H1 (cell line): ENCODE data around the gene CYSRT1. TPM values are rescaled to one million over a fixed set of nuclear protein-coding genes. Genes with fewer than 3 reads are reported as not detected.

Experiments used
- CTCF ChIA-PET: fragments of 300-600 bp; sonication (Branson Sonifier 250); formaldehyde crosslinking; loops from one replicate; lab custom pipeline; 2021; ENCODE audit not compliant: partially characterized antibody; lab: Charles Lee
- POLR2A ChIA-PET: fragments of 300-600 bp; sonication (Branson Sonifier 250); formaldehyde crosslinking; loops from one replicate; lab custom pipeline; 2021; ENCODE audit warnings: inconsistent platforms; ENCODE audit not compliant: partially characterized antibody; lab: Charles Lee
- DNase-seq, 2 experiments: peaks; one replicate each; pipeline versions ENCODE4 v3.0.0 to v3.0.0-alpha.2; 2010 to 2022; ENCODE audit warnings: low spot score in 2 of 2, low read depth in 1 of 2, mixed read lengths in 1 of 2
- FAIRE-seq: peaks from 2 replicates; lab custom pipeline; 2011; peaks lifted over from hg19 to GRCh38; lab: Jason Lieb, UNC
- H2AFZ ChIP-seq: 2 replicates; pipeline ENCODE4 v1.8.1; 2012; ENCODE audit warnings: low read length, inconsistent platforms
- H2AK5ac ChIP-seq: 2 replicates; pipeline ENCODE4 v1.6.1; 2013; ENCODE audit warnings: low read depth, low read length
- H2BK120ac ChIP-seq: replicated peaks from 2 replicates; pipeline ENCODE3; 2013; ENCODE audit warnings: low read depth, low read length, inconsistent platforms
- H2BK12ac ChIP-seq: 2 replicates; pipeline ENCODE4 v1.6.1; 2013; ENCODE audit warnings: low read depth, low read length
- H2BK15ac ChIP-seq: 2 replicates; pipeline ENCODE4 v1.6.1; 2013; ENCODE audit warnings: low read length
- H2BK20ac ChIP-seq: 2 replicates; pipeline ENCODE4 v1.6.1; 2013; ENCODE audit warnings: low read length
- H2BK5ac ChIP-seq: 2 replicates; pipeline ENCODE4 v1.6.1; 2013; ENCODE audit warnings: low read depth, low read length
- H3K14ac ChIP-seq: 2 replicates; pipeline ENCODE4 v1.6.1; 2013; ENCODE audit warnings: inconsistent platforms; ENCODE audit not compliant: insufficient read length
- H3K18ac ChIP-seq: 2 replicates; pipeline ENCODE4 v1.6.1; 2013; ENCODE audit warnings: low read length; ENCODE audit errors: extremely low read depth
- H3K23ac ChIP-seq: 2 replicates; pipeline ENCODE4 v1.6.1; 2013; ENCODE audit warnings: inconsistent platforms; ENCODE audit not compliant: insufficient read length
- H3K23me2 ChIP-seq: 2 replicates; pipeline ENCODE4 v1.6.1; 2013; ENCODE audit warnings: low read depth, low read length
- H3K27ac ChIP-seq: 2 replicates; pipeline ENCODE4 v1.6.1; 2011; ENCODE audit warnings: low read depth, low read length, inconsistent platforms
- H3K27me3 ChIP-seq, 4 experiments: replicated peaks in 1 of 4; 1 replicate in 1 of 4; 2 replicates in 3 of 4; pipeline versions ENCODE4 v1.6.1 to v1.8.1; 2011 to 2013; ENCODE audit warnings: low read length in 3 of 4, mild to moderate bottlenecking in 3 of 4, inconsistent platforms in 2 of 4, mixed read lengths in 2 of 4, moderate library complexity in 1 of 4; ENCODE audit not compliant: control insufficient read depth in 3 of 4, insufficient read depth in 3 of 4; ENCODE audit errors: extremely low read depth in 1 of 4
- H3K36me3 ChIP-seq, 4 experiments: 2 replicates each; pipeline versions ENCODE4 v1.6.1 to v1.8.1; 2011 to 2013; ENCODE audit warnings: mild to moderate bottlenecking in 4 of 4, low read length in 3 of 4, moderate library complexity in 2 of 4, control low read depth in 1 of 4, inconsistent platforms in 1 of 4; ENCODE audit not compliant: insufficient read depth in 4 of 4, control insufficient read depth in 2 of 4
- H3K4ac ChIP-seq: replicated peaks from 2 replicates; pipeline ENCODE3; 2013; ENCODE audit warnings: low read length, low read depth, mixed read lengths, inconsistent platforms; ENCODE audit not compliant: insufficient read length
- H3K4me1 ChIP-seq, 4 experiments: replicated peaks in 1 of 4; 1 replicate in 1 of 4; 2 replicates in 3 of 4; pipeline versions ENCODE4 v1.6.1 to v1.8.1; 2011 to 2013; ENCODE audit warnings: low read length in 3 of 4, inconsistent platforms in 2 of 4, mixed read lengths in 1 of 4; ENCODE audit not compliant: insufficient read depth in 4 of 4, control insufficient read depth in 3 of 4
- H3K4me2 ChIP-seq, 2 experiments: 2 replicates each; pipeline versions ENCODE4 v1.6.1 to v1.8.1; 2011 to 2013; ENCODE audit warnings: low read depth in 2 of 2, low read length in 2 of 2, control low read depth in 1 of 2, inconsistent platforms in 1 of 2, mild to moderate bottlenecking in 1 of 2; ENCODE audit not compliant: insufficient read depth in 1 of 2
- H3K4me3 ChIP-seq, 4 experiments: fragments of 200-600, 300-600 bp in 1 of 4; sonication (generic), shearing (Covaris generic), sonication (Bioruptor Twin) in 1 of 4; 2 replicates each; pipeline versions ENCODE4 v1.5.1 to v1.8.1; 2011 to 2016; ENCODE audit warnings: low read length in 4 of 4, low read depth in 3 of 4, control low read depth in 2 of 4, inconsistent platforms in 2 of 4, mild to moderate bottlenecking in 2 of 4, mixed read lengths in 1 of 4, moderate library complexity in 1 of 4; ENCODE audit not compliant: insufficient read depth in 2 of 4; ENCODE audit errors: extremely low read depth in 1 of 4
- H3K56ac ChIP-seq: replicated peaks from 2 replicates; pipeline ENCODE3; 2013; ENCODE audit warnings: low read depth, mild to moderate bottlenecking, mixed read lengths, low read length, inconsistent platforms; ENCODE audit not compliant: insufficient read length
- H3K79me1 ChIP-seq: 2 replicates; pipeline ENCODE4 v1.6.1; 2013; ENCODE audit warnings: low read depth, low read length, control low read depth
- H3K79me2 ChIP-seq, 2 experiments: 2 replicates each; pipeline versions ENCODE4 v1.6.1 to v1.8.1; 2012 to 2013; ENCODE audit warnings: low read length in 2 of 2, mild to moderate bottlenecking in 2 of 2, inconsistent platforms in 1 of 2; ENCODE audit not compliant: insufficient read depth in 2 of 2, control insufficient read depth in 1 of 2
- H3K9ac ChIP-seq, 4 experiments: replicated peaks in 1 of 4; 1 replicate in 1 of 4; 2 replicates in 3 of 4; pipeline versions ENCODE4 v1.6.1 to v1.8.1; 2011 to 2013; ENCODE audit warnings: low read depth in 3 of 4, low read length in 3 of 4, control low read depth in 2 of 4, mild to moderate bottlenecking in 2 of 4, moderate library complexity in 2 of 4, inconsistent platforms in 1 of 4; ENCODE audit errors: extremely low read depth in 1 of 4
- H3K9me3 ChIP-seq, 2 experiments: 2 replicates each; pipeline versions ENCODE4 v1.6.1 to v1.8.1; 2012 to 2013; ENCODE audit warnings: mild to moderate bottlenecking in 2 of 2, moderate library complexity in 2 of 2, control low read depth in 1 of 2, inconsistent platforms in 1 of 2, low read depth in 1 of 2, low read length in 1 of 2, mixed read lengths in 1 of 2; ENCODE audit not compliant: insufficient read depth in 2 of 2
- H4K20me1 ChIP-seq, 2 experiments: replicated peaks in 1 of 2; 2 replicates each; pipeline versions ENCODE3 to v1.8.1; 2011 to 2013; ENCODE audit warnings: inconsistent platforms in 2 of 2, low read length in 2 of 2, mild to moderate bottlenecking in 1 of 2; ENCODE audit not compliant: insufficient read depth in 2 of 2, control insufficient read depth in 1 of 2
- H4K5ac ChIP-seq: 2 replicates; pipeline ENCODE4 v1.6.1; 2013; ENCODE audit warnings: low read length, low read depth, mixed read lengths, inconsistent platforms; ENCODE audit not compliant: insufficient read length
- H4K8ac ChIP-seq: 2 replicates; pipeline ENCODE4 v1.8.0; 2013; ENCODE audit warnings: mild to moderate bottlenecking, moderate library complexity, low read length, inconsistent platforms; ENCODE audit not compliant: insufficient read depth; ENCODE audit errors: extremely low read depth
- H4K91ac ChIP-seq: replicated peaks from 2 replicates; pipeline ENCODE3; 2013; ENCODE audit warnings: low read length, mixed read lengths, inconsistent platforms; ENCODE audit not compliant: insufficient read length
- BACH1 ChIP-seq: IDR thresholded peaks from 2 replicates; pipeline ENCODE4 v1.6.1; 2012; ENCODE audit warnings: low read length, improper control_type of control experiment
- GABPA ChIP-seq: IDR thresholded peaks from 2 replicates; pipeline ENCODE4 v1.6.1; 2011; ENCODE audit warnings: mild to moderate bottlenecking, low read length, moderate library complexity, borderline replicate concordance; ENCODE audit not compliant: insufficient read depth
- KDM4A ChIP-seq: IDR thresholded peaks from one replicate; pipeline ENCODE4 v1.7.1; 2012; ENCODE audit warnings: low read depth, mild to moderate bottlenecking, moderate library complexity, low read length, inconsistent platforms; ENCODE audit not compliant: severe bottlenecking
- RBBP5 ChIP-seq: IDR thresholded peaks from 2 replicates; pipeline ENCODE4 v1.7.1; 2012; ENCODE audit warnings: low read depth, mild to moderate bottlenecking, inconsistent platforms, low read length, moderate library complexity, borderline replicate concordance
- RNF2 ChIP-seq: fragments of 200-900, 300-1000 bp; sonication (generic); IDR thresholded peaks from 2 replicates; pipeline ENCODE4 v1.7.1; 2016; ENCODE audit warnings: borderline replicate concordance, low read depth, mild to moderate bottlenecking, antibody characterized with exemption, low read length; ENCODE audit not compliant: poor library complexity, severe bottlenecking; ENCODE audit errors: missing control alignments
- SP2 ChIP-seq: IDR thresholded peaks from 2 replicates; pipeline ENCODE4 v1.6.1; 2012; ENCODE audit warnings: mild to moderate bottlenecking, low read length, inconsistent platforms
- WGBS, 2 experiments: shearing (Covaris generic) in 1 of 2; methylation state at CpG; one replicate each; pipeline versions ENCODE4 v1.1.6 to v1.1.7; 2013 to 2015; ENCODE audit warnings: low lambda C conversion rate in 2 of 2, mixed read lengths in 2 of 2, inconsistent platforms in 1 of 2, low coverage in 1 of 2, missing lambda C conversion rate in 1 of 2; ENCODE audit not compliant: insufficient replicate concordance in 2 of 2, insufficient coverage in 1 of 2, insufficient read length in 1 of 2; ENCODE audit errors: extremely low coverage in 1 of 2, missing lambda C conversion rate in 1 of 2; 5-methylcytosine and 5-hydroxymethylcytosine counted together
- polyA plus RNA-seq, 7 experiments: library from polyadenylated mRNA; depleted of rRNA in 3 of 7; stranded (reverse) in 5 of 7; unstranded in 2 of 7; fragments of >200 nt in 5 of 7; fragments of 200-250 nt in 2 of 7; gene quantifications; 1 replicate in 5 of 7; 2 replicates in 1 of 7; 4 replicates in 1 of 7; pipeline versions ENCODE4 v1.2.1 to v1.2.3, GENCODE V29; 2011 to 2013; ENCODE audit warnings: missing spikeins in 2 of 7, mixed read lengths in 2 of 7
- total RNA-seq: library from RNA; stranded (reverse); fragmentation: NEBNext Ultra II Directional; extraction: Animal tissue kit (Norgen Biotek cat#: 25700); gene quantifications from 2 replicates; pipeline ENCODE4 v1.2.1, GENCODE V29; 2021

Gene CYSRT1
- total and polyA plus RNA-seq, 2 of the 8 experiments (the other 6 are each of a cell fraction or from before 2014, with no cell fraction given), result 1.0 to 6.5 TPM

DNA sequence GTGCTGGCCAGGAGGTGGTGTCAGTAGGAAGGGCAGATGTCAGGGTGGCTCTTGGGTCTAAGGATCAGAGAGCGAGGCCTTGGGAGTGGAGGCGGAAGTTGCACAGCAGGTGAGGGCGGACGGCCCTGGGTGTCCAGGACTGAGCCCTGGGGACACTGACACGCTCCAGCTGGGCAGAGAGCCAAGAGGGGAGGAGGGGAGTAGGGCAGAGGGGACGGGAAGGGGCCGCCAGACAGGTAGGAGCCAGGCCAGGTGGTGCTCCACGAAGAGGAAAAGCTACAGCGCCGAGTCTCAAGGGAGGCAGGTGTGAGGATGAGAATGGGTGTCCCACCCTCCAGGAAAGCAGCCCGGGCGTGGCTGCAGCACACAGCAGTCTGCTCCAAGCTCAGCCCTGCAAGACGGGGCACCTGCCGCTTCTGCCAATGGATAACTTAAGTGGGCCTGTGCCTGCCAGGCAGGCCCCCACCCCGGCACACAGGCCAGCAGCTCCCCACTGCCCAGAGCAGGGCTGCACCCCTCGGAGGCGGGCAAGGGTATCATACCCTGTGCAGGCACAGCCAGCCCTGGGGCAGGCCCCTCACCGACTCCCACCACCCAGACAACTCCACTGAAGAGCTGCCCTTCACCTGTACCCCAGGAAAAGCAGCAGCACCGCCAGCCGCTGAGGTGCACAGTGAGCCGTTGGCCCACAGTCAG, 29.3 kb upstream of the CYSRT1 start:
- H4K5ac ChIP-seq, result no peak overlapping the region
- no peak overlapping the region for H2BK120ac ChIP-seq
- no peak overlapping the region for H2AFZ ChIP-seq
- H2AK5ac ChIP-seq, result no peak overlapping the region
- H3K56ac ChIP-seq, result no peak overlapping the region
- H2BK15ac ChIP-seq, result no peak overlapping the region
- H3K79me1 ChIP-seq, result peaks cover 22% of the 10 kb centered on the region
- POLR2A ChIA-PET, result interaction anchor here (0.8 to 11.0 kb wide), 12 partner anchors 11 to 68 kb away, joined by 3 to 107 read pairs (median 6); partner anchors contain the start of genes LRRC26, NDOR1, TMEM203 and TMEM210
- no peak for DNase-seq
- no peaks in the 10 kb centered on the region for H3K9me3 ChIP-seq
- peaks cover 3% of the 10 kb centered on the region; the same call in 1 of the 2 replicates for H3K23me2 ChIP-seq
- no peaks in the 10 kb centered on the region; a peak in 1 of 8 replicates for H3K36me3 ChIP-seq
- no peak overlapping the region for H3K27ac ChIP-seq
- no peak overlapping the region for H4K8ac ChIP-seq
- peaks cover 11 to 30% of the 10 kb centered on the region in 2 experiments for H4K20me1 ChIP-seq
- H3K4me2 ChIP-seq, result no peak overlapping the region
- no peak overlapping the region for H4K91ac ChIP-seq
- no peaks in the 10 kb centered on the region for H3K27me3 ChIP-seq
- H3K4ac ChIP-seq, result no peak overlapping the region
- WGBS, 2 experiments, result 89% methylated on average over 20 of the region's 21 CpGs; no CpG with 5 or more reads in 1 of the 2 experiments
- CTCF ChIA-PET, result interaction anchor here (0.6 to 14.0 kb wide), 17 partner anchors 9 to 167 kb away, joined by 3 to 204 read pairs (median 3); partner anchors contain the start of genes CYSRT1, LRRC26, NDOR1 and RNF208
- no peak overlapping the region for H3K4me3 ChIP-seq
- H3K18ac ChIP-seq, result no peak overlapping the region
- no peak for FAIRE-seq
- TF ChIP-seq SP2, result no peak
- TF ChIP-seq KDM4A, result no peak
- no peak for TF ChIP-seq BACH1
- no peak for TF ChIP-seq RNF2
- no peak for TF ChIP-seq GABPA
- TF ChIP-seq RBBP5, result no peak
- no peak overlapping the region for H3K14ac ChIP-seq
- no peak overlapping the region for H3K23ac ChIP-seq
- H3K4me1 ChIP-seq, result peaks cover 0 to 24% (median 14%) of the 10 kb centered on the region in 4 experiments; a peak in 6 of 7 replicates
- H3K9ac ChIP-seq, result no peak overlapping the region
- H3K79me2 ChIP-seq, result peaks cover 0 to 22% of the 10 kb centered on the region in 2 experiments; a peak in 1 of 4 replicates
- H2BK20ac ChIP-seq, result no peak overlapping the region
- H2BK12ac ChIP-seq, result no peak overlapping the region
- H2BK5ac ChIP-seq, result no peak overlapping the region
